Calu3 (cell line): ENCODE data around the gene MNDA. TPM values are rescaled to one million over a fixed set of nuclear protein-coding genes. Genes with fewer than 3 reads are reported as not detected.
"Not testable (repeated sequence)": the region's sequence is repeated elsewhere in the genome, so short reads cannot be mapped to it uniquely, and the experiment has no call there.

Source experiments
- BruUV-seq: library from RNA; stranded (reverse); fragments of 400-500 nt; replicated peaks from 2 replicates; lab custom pipeline; 2021; lab: Mats Ljungman, UMichigan
- CTCF ChIA-PET: fragments of 300-600 bp; sonication (Branson Sonifier 250); formaldehyde crosslinking; loops from one replicate; lab custom pipeline; 2022; ENCODE audit warnings: antibody characterized with exemption; lab: Charles Lee
- DNase-seq: peaks from one replicate; pipeline ENCODE4 v3.0.0; 2022
- H3K27ac Mint-ChIP-seq: one replicate; pipeline ENCODE4 v1.8.0; 2022; ENCODE audit warnings: mixed read lengths; ENCODE audit not compliant: unreplicated experiment
- H3K27me3 Mint-ChIP-seq: one replicate; pipeline ENCODE4 v1.8.0; 2022; ENCODE audit warnings: mixed read lengths; ENCODE audit not compliant: unreplicated experiment
- H3K36me3 Mint-ChIP-seq: one replicate; pipeline ENCODE4 v1.8.0; 2022; ENCODE audit warnings: mild to moderate bottlenecking, moderate library complexity, mixed read lengths; ENCODE audit not compliant: insufficient read depth, unreplicated experiment
- H3K4me1 Mint-ChIP-seq: one replicate; pipeline ENCODE4 v1.8.0; 2022; ENCODE audit warnings: mild to moderate bottlenecking, low read depth, mixed read lengths; ENCODE audit not compliant: unreplicated experiment
- H3K4me3 Mint-ChIP-seq: one replicate; pipeline ENCODE4 v1.8.0; 2022; ENCODE audit warnings: mild to moderate bottlenecking, low read depth, moderate library complexity, mixed read lengths; ENCODE audit not compliant: unreplicated experiment
- H3K9me3 Mint-ChIP-seq: one replicate; pipeline ENCODE4 v1.8.0; 2022; ENCODE audit warnings: low read depth, mixed read lengths; ENCODE audit not compliant: unreplicated experiment
- CTCF ChIP-seq: fragments of 200-600 bp; IDR thresholded peaks from one replicate; pipeline ENCODE4 v1.8.0; 2022; ENCODE audit warnings: antibody characterized with exemption; ENCODE audit not compliant: unreplicated experiment
- intact Hi-C: fragments of 100-400 bp; cut with micrococcal nuclease; formaldehyde crosslinking; loops from one replicate; pipeline ENCODE4 v1.10.0; 2022; ENCODE audit not compliant: unreplicated experiment
- total RNA-seq: library from RNA; stranded (reverse); gene quantifications from 2 replicates; pipeline ENCODE4 v1.2.3, GENCODE V29; 2022

The MNDA gene
- total RNA-seq, 1 experiment from 2014 or later, result not detected

- BruUV-seq, result no TSS peak
- intact Hi-C loops, result no loop called here
Observed at GRCh38 chr1:158864595-158864994, 33.4 kb downstream of the MNDA start.

GRCh38 chr1:158870438-158870837 lies 39.3 kb downstream of the MNDA start:
- CTCF ChIA-PET, DNase-seq, H3K27me3 Mint-ChIP-seq, BruUV-seq, H3K4me1 Mint-ChIP-seq, H3K36me3 Mint-ChIP-seq, H3K4me3 Mint-ChIP-seq, H3K27ac Mint-ChIP-seq, intact Hi-C loops: not testable (repeated sequence)
- H3K9me3 Mint-ChIP-seq, result peaks cover 17% of the 10 kb centered on the region

More at GRCh38 chr1:158864595-158864994, 33.4 kb downstream of the MNDA start:
- DNase-seq, result no peak
- Mint-ChIP-seq H3K27me3 (no peaks in the 10 kb centered on the region), H3K27ac (no peak overlapping the region), H3K4me3 (no peak overlapping the region), H3K9me3 (peaks cover 12% of the 10 kb centered on the region), H3K4me1 (no peaks in the 10 kb centered on the region), H3K36me3 (no peaks in the 10 kb centered on the region)
- CTCF ChIA-PET, result no interaction called here
- no peak for TF ChIP-seq CTCF

DNA sequence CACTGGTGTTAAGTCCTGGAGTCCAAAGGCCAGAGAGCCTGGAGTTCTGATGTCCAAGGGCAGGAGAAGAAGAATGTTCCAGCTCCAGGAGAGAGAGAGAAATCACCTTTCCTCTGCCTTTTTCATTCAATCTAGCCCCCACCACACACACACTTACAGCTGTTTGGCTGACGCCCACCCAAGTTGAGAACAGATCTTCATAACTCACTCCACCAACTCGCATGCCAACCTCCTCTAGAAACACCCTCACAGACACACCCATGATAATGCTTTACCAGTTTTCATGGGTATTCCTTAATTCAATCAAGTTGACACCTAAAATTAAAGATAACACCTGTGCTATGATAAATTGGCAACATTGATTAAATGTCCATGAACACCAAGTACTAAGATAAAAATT lies 42.0 kb downstream of the MNDA start:
- CTCF ChIA-PET, result no interaction called here
- Mint-ChIP-seq H3K36me3 (no peaks in the 10 kb centered on the region), H3K4me1 (no peaks in the 10 kb centered on the region), H3K27ac (no peak overlapping the region), H3K4me3 (no peak overlapping the region), H3K9me3 (peaks cover 11% of the 10 kb centered on the region), H3K27me3 (peaks cover 5% of the 10 kb centered on the region)
- intact Hi-C loops, result no loop called here
- BruUV-seq, result no TSS peak
- no peak for TF ChIP-seq CTCF
- no peak for DNase-seq

DNA sequence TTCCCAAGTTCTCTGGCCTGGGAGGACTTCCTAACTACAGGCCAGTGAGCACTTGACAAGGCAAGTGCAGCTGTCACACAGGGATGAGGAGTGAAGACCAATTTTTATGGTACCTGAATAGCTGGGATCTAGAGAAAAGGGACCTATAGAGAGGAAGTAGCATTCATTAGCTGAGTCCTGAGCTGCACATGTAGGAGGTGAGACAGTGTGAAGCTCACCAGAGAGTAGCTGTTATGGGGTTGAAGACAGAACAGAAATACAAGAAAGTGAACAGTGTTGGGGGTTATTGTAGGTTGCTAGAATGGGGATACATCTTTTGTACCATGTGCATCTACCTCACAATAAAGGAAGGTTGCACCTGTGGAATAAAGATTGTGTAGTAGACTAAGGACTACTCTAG lies 62.5 kb downstream of the MNDA start:
- Mint-ChIP-seq H3K27me3 (no peaks in the 10 kb centered on the region), H3K9me3 (no peaks in the 10 kb centered on the region), H3K4me3 (no peak overlapping the region), H3K4me1 (no peaks in the 10 kb centered on the region), H3K36me3 (no peaks in the 10 kb centered on the region), H3K27ac (no peak overlapping the region)
- no peak for TF ChIP-seq CTCF
- no peak for DNase-seq
- intact Hi-C loops, result no loop called here
- no TSS peak for BruUV-seq
- CTCF ChIA-PET, result no interaction called here

DNA sequence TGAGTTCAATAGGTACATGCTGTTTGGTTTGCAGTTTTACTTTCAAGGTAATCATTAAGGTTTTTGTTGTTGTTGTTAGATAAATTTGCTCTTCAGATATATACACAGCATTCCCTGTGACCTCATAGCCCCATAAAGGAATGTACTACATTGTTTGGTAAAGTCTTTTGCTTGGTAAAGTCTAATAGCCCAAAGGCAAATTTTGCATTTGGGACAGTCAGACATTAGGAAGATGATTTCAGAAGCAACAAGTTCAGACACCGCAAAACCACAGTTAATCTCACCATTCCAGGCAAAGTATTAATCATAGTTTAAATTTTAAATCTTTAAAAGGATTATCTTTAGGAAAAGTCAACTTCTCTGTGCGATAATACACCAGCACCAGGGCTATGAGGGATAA lies 67.6 kb downstream of the MNDA start:
- no peak overlapping the region for H3K4me3 Mint-ChIP-seq
- H3K27me3 Mint-ChIP-seq, result no peaks in the 10 kb centered on the region
- H3K36me3 Mint-ChIP-seq, result no peaks in the 10 kb centered on the region
- BruUV-seq, result no TSS peak
- H3K4me1 Mint-ChIP-seq, result no peaks in the 10 kb centered on the region
- intact Hi-C loops, result no loop called here
- H3K27ac Mint-ChIP-seq, result no peak overlapping the region
- TF ChIP-seq CTCF, result no peak
- no peak for DNase-seq
- peaks cover 5% of the 10 kb centered on the region for H3K9me3 Mint-ChIP-seq
- CTCF ChIA-PET, result no interaction called here

Other genes starting within 250 kb of the MNDA start
- not detected in 2 replicates for gene OR10Z1, start 226.1 kb upstream of the MNDA start, total RNA-seq
- 0.49 and 0.66 TPM in 2 replicates for gene SPTA1, start 144.6 kb upstream of the MNDA start, total RNA-seq
- not detected in 2 replicates for gene OR6K2, start 130.7 kb upstream of the MNDA start, total RNA-seq
- gene OR6K3, start 110.6 kb upstream of the MNDA start, total RNA-seq, result not detected in 2 replicates
- gene OR6K6, start 76.6 kb upstream of the MNDA start, total RNA-seq, result not detected in 2 replicates
- gene OR6N1, start 59.2 kb upstream of the MNDA start, total RNA-seq, result not detected in 2 replicates
- not detected in 2 replicates for gene OR6N2, start 50.1 kb upstream of the MNDA start, total RNA-seq
- gene PYHIN1, start 100.2 kb downstream of the MNDA start, total RNA-seq, result 0.98 TPM in 1 of 2 replicates, not detected in the other
- 52.8 and 84.5 TPM in 2 replicates for gene IFI16, start 178.6 kb downstream of the MNDA start, total RNA-seq
- not detected in 2 replicates for gene AIM2, start 245.4 kb downstream of the MNDA start, total RNA-seq